ENCODE results near the gene TKFC.

Gene TKFC

DNA sequence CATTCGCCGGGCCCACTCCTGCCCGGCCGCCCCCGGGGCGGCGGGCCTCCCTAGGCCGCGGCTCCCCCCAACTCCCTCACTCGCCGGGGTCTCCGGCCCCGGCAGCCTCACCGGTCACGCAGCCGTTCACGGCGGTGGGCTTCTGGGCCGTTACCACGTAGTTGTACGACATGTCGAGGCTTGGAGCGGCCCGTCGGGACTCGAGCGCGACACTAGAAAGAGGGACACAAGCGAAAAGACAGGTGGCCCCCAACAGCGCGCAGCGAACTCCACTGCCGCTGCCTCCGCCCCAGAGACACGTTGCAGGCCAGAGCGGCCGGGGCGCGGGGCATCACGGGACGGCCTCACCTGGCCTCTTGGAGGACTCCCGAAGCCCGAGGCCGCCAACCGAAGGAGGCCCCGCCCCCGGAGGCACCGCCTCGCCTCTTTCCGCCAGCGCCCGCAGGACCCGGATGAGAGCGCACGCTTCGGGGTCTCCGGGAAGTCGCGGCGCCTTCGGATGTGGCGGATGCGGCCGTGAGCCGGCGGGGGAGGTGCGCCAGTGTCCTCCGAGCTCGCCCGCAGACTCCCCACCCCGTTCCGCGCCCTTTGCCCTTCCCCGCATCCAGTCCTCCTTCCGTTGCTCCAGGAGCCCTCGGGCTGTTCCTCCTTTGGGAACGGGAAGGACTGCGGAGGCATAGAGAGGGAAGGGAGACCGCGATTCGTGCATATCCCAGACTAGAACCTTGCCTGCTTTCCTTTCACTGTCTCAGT lies at the start of gene TKFC, which contains the start of gene DDB1:
TSS of gene TKFC (plus strand) at position 432 of the 753 bp plus-strand sequence. CDS start 1,501 bp downstream, outside the sequence.
TSS of gene DDB1 (minus strand) at position 309 of the 753 bp plus-strand sequence. CDS start at position 172, 137 bp downstream.
- DNase-seq = peak; percentile 83

DNA sequence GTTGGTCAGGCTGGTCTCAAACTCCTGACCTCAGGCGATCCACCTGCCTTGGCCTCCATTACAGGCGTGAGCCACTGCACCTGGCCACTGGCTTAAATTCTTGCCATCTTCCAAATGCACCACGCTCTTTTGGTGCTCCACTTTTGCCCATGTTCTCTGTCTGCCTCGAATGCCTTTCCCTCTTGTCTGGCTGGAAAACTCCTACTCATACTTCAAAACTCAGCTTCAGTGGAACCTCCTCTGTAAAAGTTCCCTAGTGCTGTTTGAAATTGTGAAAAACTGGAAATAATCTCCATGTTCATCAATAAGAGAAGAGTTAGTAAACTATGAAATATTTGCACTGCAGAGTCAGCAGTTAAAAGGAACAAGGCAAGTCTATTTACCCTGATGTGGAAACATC lies 49.4 kb upstream of the TKFC start:
- DNase-seq = no peak

- DNase-seq = no peak
Observed at GRCh38 chr11:61287338-61287977, 45.6 kb upstream of the TKFC start.

DNA sequence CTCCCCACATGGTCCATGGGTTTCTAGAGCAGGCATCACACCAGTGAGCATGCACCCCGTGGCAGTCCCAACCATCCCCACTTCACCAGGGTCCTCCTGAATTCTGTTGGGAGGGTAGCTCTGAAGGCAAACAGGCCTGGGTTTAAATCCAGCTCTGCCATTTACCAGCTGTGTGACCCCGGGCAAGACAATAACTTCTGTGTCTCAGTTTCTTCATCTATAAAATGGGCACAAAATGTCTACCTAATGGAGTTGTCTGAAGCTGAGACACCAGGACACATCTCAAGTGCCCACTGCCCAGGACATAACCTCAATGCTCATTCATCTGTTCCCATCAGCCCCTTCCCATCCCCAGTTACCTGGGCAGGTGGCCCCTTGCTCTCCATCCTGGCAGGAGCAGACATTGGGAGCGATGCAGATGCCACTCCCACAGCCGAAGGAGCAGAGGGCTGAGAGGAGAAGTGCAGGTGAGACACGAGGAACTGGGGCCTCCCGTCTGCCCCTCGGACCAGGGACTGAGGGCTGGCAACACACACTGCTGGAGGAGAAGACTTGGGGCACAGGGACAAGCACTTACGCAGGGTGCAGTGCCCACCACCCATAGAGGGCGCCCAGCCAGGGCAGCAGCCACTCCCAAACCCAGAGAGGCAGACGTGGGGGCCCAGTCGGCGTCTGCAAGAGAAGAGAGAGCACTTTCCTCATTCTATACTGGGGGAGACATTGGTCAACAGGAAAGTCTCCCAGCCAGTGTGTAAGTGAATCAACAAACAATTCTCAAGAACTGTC lies 41.9 kb upstream of the TKFC start:
- no peak for DNase-seq

- DNase-seq = no peak
Observed at GRCh38 chr11:61292356-61292755, 40.7 kb upstream of the TKFC start.

- DNase-seq = no peak
Observed at GRCh38 chr11:61293867-61294716, 38.9 kb upstream of the TKFC start.

DNA sequence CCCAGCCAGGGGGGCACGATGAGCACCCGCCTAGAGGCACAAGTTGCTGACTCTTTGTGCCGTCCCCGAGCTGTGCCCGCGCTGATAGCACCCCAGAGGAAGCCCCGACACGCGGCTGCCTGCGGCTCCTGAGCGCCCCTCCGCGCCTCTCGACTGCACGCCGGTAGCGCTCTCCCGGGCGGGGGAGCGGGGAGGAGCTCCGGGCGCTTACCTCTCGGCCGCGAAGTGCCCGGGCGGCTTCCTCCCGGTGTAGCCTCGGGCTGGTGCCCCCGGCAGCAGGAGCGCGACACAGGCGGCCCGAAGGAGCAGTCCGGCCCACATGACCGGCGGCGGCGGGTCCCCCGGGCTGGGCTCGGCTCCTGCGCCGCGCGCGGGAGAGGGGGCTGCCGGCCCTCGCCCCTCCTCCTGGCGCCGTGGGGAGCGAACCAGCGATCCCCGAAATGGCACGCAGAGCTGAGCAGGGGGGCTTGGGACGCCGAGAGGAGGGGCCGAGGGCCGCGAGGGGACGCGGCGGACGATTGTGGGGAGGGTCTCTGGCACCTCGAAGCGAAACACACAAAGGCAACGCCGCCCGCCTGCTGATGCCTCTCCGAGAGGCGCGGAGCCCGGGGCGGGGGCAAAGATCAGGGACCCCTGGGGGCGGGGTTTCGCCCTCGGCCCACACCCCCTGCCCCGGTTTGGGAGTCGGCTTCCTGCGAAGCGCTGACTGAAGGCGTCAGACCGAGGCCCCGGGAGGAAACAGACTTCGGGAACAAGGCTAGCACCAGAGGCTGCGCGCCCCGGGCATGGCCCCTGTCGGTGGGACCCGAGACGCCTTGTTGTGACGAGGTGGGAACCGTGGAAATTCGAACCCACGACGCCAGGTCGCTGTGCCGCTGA lies 38.1 kb upstream of the TKFC start, which contains the start of gene VWCE:
TSS of gene VWCE (minus strand) at position 600 of the 879 bp plus-strand sequence. CDS start at position 321, 279 bp downstream.
- DNase-seq = peak; percentile 25

GRCh38 chr11:61295596-61295926 lies 37.5 kb upstream of the TKFC start:
- no peak for DNase-seq

GRCh38 chr11:61297341-61297740 lies 35.7 kb upstream of the TKFC start:
- no peak for DNase-seq

GRCh38 chr11:61297746-61298145 lies 35.3 kb upstream of the TKFC start:
- peak; percentile 73 for DNase-seq

GRCh38 chr11:61298663-61299244 lies 34.3 kb upstream of the TKFC start:
- DNase-seq = no peak

- no peak for DNase-seq
Observed at GRCh38 chr11:61302550-61302949, 30.5 kb upstream of the TKFC start.

DNA sequence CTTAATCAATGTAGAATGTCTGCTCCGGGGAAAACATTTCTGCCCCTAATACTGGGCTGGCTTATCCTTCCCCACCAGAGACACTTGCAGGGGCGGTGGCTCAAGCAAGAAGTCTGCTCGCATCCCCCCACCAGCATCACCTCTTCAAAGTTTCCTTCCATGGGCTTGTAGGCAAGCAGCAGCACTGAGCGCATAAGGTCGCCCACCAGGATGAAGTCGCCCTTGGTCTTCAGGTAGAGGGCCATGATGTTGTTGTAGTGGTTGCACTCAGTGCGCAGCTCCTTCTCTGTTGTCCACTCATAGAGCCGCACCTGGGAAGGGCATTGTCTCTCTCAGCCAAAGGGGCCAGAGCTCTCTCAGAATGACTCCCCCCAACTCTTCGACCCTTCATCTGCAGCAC lies 29.3 kb upstream of the TKFC start:
- DNase-seq = no peak

DNA sequence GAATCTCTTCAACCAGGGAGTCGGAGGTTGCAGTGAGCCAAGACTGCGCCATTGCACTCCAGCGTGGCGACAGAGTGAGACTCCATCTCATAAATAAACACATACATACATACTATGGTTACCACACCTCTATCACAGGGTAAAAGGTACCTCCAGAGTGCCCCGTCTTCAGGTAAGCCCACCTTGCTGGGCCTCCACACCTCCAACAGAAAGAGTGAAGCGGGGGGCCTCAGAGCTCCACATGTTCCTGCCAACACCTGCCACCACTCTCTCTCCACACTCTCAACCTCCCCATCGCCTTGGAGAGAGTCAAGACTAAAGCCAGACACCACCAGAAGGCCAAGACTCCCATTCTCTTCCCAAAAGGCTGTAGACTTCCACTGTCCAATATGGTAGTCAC lies 27.6 kb upstream of the TKFC start:
- DNase-seq = no peak

DNA sequence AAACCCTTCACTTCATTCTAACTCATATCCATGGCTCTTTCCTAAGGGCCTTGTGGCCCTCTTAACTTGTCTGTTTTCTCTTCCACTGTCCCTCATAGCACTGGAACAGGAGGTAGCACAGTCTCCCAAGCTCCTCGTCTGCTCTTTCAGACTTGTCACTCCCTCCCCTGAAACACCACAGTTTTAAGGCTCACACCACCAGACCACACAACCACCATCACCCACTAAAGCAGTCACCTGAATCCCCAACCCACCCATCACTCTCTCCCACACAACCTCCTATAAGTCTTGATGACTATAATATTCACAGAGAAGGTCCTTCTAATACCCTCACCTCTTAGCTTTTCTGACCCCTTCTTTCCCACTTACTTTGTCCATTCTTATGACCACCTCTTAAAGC lies 26.8 kb upstream of the TKFC start:
- DNase-seq = no peak

DNA sequence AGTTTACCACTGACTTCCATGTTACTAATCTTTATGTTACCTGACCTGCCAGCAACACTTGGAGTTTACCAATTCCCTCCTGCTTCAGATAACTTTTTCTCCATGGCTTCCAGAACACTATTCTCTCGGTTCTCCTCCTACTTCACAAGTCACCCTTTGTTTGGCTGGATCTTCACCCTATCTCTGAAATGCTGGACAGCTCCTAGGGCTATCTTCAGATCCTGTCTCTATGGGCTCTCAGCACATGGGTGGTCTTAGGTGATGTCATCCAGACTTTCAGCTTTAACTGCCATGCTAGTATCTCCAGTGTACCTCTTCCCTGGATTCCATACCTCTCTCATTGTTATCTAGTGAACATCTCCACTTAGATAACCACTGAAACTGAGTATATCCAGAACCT lies 25.7 kb upstream of the TKFC start:
- no peak for DNase-seq

- DNase-seq = no peak
Observed at GRCh38 chr11:61309141-61309540, 23.9 kb upstream of the TKFC start.

GRCh38 chr11:61309739-61310138 lies 23.3 kb upstream of the TKFC start:
- no peak for DNase-seq

DNA sequence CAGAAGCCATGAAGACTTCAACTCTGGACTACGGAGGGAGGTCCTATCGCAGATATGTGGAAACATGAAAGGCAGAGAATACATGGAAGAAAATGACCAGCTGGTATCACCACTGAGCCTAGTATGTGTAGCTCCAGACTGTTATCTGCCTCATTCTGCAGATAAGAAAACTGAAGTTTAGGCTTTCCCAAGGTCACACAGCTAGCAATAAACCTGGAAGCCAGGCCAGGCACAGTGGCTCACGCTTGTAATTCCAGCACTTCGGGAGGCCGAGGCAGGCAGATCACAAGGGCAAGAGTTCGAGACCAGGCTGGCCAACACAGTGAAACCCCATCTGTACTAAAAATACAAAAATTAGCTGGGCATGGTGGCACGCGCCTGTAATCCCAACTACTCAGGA lies 22.3 kb upstream of the TKFC start:
- no peak for DNase-seq

GRCh38 chr11:61315260-61315659 lies 17.8 kb upstream of the TKFC start:
- no peak for DNase-seq

All from MV-4-11 (cell line).